GM21526 (cell line): Measurements from ENCODE around the gene PALM3.

Experiments
- ATAC-seq: cut with Tn5 transposase; IDR thresholded peaks from one replicate; pipeline ENCODE4 v1.9.1; 2021; ENCODE audit warnings: moderate library complexity; ENCODE audit not compliant: unreplicated experiment, low FRiP score

The PALM3 gene

DNA sequence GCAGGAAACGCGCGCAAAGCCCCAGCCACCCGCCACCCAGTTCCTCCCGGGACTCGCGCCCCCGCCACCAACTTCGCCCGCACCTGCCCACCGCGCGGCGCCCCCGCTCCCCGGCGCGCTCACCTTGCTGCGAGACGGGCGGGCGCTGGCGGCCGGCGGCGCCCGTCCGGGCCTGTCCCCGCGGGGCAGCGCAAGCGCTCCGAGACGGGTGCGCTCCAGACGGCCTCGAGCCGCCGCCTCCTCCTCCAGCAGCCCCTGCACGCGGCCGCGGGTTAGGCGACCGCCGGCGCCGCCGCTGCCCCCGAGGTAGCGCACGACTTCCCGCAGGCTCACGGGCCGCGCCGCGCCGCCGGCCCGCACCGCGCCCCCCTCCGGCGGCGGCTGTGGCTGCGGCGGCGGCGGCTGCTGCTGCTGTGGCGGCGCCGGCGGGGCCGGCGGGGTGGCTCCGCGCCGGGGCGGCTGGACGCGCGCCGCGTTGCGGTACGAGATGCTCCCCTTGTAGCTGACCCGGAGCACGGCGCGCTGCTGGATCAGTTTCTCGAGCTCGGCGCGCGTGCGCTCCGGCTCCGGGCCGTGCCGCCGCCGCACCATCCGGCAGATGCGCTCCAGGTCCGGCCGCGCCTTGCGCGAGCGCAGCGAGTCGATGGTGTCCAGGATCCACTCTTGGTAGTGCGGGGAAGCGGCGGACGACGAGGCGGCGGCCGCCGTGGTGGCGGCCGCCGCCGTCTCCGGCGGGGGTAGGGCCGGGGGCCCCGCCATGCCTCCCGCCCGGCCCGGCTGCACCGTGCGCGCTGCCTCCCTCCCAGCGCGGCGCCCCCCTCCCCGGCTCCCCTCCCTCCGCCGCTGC, 28.0 kb upstream of the PALM3 start:
- ATAC-seq: no peak

DNA sequence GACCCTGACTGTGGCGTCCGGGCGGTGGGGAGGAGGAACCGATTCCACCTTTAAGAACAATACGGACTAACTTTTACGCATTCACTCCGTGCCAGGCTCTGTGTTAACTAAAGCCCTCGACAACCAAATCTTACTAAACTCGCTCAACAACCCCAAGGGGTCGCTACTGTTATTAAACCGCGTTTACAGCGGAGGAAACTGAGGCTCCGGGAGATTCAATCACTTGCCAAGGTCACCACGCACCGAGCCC, 27.5 kb upstream of the PALM3 start:
- no peak for ATAC-seq

- no peak for ATAC-seq
These were observed 26.9 kb upstream of the PALM3 start for GRCh38 chr19:14088634-14089411.

DNA sequence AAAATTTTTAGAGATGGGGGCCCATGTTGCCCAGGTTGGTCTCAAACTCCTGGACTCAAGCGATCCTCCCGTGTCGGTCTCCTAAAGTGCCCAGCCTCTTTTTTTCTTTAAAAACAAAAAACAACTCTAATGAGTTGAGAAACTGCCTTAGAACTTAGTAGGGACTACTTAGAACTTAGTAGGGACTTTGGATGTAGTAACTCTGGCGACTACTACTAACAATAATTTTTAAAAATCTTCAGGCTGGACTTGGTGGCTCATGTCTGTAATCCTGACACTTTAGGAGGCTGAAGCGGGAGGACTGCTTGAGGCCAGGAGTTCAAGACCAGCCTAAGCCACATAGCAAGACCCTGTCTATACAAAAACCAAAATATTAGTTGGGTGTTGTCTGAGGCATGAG, 24.2 kb upstream of the PALM3 start:
- ATAC-seq: no peak

- ATAC-seq: no peak
These were observed 23.6 kb upstream of the PALM3 start, which contains the start of gene C19orf67 for GRCh38 chr19:14085309-14085995. Gene C19orf67, minus strand, starts transcription at chr19:14085783. Its CDS starts 156 bp downstream, at chr19:14085627.

GRCh38 chr19:14082675-14082960, 20.7 kb upstream of the PALM3 start:
- ATAC-seq: no peak

DNA sequence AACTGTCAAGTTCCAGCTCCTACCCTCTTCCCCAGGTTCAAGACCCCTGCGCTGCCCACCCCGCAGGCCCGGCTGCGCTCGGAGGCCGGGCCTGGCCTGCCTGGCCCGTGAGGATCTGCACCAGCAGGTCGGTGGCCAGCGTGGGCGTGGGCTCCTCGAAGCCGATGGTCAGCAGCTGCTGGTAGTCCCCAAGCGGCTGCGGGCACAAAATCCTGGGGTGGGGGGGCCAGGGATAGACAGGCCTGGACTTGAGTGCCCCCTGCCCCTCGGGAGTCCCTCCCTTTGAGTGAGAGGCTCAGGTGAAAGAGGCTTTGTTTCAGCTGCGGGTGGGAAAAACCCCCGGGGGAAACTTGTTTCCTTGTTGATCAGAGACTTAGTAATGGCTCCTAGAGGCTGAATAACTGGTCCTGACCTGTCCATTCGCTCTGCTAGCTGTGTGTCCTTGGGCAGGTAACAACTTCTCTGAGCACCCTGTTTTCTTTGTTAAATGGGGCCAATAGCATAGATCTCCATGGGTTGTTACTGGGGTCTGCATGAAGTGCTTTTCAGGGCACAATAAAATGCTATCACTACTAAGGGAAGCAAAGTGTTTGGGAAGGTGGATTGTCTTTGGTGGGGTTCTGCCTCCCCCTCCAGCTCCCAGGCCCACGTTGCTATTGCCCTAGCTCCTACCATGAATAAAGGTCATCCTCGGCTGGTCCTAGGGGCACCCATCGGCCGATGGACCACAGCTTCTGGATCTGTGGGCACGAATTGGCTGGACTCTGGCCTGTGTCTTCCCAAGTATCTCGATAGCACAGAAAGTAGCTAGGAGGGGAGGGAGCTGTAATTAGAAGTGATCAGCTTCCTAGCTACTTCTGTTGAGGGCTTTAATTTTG, 20.2 kb upstream of the PALM3 start:
- ATAC-seq: no peak

DNA sequence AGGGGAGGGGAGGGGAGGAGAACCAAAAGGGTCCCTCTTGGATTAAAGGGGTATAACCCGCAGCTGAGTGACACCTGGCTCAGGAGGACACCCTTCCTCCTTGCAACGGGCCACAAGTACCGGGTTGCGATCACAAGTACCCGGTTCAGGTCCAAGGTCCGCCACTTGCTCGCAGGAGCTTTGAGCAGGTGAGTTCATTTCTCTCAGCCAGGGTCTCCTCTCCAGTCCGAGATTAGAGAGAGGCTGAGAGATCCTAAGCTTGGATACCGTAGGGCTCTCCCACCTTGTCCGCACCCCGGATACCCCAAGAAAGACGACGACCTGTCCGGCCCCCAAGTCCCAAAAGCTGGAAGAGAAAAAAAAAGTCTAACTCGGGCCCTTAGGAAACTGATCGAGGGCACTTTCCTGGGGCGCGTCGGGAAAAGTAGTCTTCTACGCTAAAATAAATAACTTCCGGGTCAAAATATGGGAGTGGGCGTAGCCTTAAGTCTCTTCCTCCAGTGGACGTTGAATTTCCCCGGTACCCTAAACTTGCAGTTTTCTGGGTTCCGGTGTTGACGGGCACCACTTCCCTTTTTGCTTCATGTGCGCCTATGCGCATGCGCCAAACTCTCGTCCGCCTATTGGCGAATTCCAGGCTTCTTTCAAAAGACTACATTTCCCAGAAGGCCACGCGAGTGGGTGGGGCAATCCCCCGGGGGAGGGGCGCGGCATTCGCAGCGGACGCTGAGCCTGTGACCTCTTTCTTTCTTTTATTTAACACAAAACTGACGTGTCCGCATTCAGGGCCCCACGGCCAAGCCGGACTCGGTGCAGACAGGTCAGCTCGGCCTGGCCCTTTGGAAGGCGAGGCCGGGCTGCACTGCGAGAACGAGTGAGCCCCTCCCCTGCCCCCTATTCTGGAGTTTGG, 19.3 kb upstream of the PALM3 start:
- peak; percentile 59 for ATAC-seq

DNA sequence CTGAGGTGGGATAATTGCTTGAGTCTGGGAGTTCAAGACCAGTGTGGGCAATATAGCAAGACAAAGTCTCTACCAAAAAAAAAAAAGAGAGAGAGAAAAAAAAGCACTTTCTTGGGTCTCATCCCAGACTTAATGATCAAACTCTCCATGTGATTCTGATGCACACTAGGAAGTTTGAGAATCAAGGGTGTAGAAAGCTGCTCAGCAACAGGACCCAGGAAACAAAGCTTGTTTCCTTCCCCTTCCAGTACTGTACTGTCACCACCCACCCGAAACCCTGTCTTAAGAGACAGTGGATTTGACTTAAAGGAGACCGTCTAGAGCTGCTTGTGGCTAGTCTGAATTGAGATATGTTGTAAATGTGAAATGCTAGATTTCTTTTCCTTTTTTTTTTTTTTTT, 16.5 kb upstream of the PALM3 start:
- no peak for ATAC-seq

DNA sequence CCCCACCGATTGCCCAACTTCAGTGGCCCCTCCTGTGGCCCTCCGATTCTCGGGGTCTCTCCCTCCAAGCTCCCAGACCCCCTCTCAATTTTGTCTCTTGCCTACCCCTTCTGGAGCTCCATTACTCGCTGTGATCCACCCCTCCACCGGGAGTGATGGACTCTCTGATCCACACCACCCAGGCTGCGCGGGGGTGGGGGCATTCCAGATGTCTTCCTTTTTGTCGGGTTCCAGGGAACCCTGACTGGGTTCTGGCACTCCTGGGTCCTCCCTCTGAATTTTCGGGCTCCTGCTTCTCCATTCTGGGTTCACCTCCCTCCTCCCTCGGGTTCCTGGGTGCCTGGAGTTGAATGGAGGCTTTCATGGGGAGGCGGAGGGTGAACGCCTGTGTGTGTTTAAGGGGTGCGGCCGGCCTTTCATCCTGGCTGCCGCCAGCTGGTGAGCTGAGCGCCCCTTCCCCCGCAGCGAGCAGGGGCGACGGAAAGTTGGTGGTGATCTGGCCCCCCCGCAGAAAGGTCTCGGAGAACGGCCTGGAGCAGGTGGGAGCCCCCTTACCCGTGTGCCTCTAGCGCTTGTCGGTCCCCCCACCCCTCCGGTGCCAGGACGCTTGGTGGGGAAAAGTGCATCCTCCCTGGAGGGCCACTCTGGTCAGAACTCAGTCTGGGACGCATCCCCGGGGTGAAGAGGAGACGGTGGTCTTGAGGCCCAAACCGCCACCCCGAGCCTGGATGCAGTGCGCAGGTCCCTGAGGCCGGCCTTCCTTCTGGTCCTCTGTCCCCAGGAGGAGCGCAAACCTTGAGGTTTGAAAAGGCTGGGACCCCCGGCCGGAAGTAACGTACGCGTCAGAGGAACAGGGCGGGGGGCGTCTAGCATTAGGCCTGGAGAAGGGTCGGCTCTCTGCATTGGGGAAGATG, 12.3 kb upstream of the PALM3 start:
- no peak for ATAC-seq

DNA sequence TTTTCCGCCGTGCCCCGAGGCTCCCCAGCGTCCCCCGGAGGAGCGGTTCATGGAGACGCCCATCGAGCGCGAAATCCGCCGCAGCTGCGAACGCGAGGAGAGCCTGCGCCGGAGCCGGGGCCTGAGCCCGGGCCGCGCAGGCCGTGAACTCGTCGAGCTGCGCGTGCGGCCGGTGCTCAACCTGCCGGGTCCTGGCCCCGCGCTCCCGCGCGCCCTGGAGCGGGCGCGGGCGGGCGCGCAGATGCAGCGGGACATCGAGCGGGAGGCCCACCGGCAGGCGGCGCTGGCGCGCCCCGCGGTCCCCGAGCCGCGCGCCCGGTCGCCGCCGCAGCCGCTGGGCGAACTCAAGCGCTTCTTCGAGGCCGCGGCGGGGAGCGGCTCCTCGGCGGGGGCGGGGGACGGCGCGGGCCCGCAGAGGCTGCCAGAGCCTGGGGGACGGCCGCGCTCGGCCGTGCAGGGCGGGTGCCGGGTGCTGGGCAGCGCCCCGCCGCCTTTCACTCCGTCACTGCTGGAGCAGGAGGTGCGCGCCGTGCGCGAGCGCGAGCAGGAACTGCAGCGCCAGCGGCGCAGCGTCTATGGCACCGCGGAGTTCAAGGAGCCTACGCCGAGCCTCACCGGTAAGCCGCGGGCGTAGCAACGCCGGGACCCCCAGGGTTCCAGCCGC, 11.5 kb upstream of the PALM3 start:
- ATAC-seq: peak; percentile 54

DNA sequence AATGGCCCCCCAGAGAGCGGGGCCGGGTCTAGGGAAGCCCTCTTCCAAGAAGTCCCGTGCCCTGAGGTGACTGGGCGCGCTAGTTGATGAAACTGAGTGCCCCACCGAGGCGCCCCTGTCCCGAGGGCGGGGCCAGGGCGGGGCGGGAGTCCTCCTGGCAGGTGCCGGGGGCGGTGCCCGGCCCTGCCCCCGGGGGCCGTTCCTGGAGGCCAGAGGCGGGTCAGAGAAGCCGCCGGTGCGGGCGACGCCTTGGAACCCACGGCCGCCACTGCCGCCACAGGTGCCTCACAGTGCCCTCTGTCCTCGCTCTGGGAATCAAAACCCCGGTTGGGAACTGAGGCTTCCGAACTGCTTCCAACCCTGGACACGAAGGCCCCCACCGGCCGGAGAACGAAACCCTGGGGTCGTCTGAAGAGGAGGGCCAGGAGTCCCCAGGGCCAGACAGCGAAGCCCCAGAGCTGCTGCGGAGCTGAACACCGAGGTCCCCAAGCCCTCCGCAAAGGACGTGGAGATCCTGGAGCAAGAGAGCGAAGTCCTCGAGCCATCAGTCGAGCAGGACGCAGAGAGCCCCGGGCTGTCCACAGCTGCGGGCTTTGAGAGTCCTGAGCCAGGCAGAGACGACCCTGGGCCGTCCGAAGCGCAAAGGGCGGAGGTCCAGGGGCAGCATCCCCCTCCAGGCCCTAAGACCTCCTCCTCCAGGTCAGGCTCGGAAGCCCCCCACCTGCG, 10.8 kb upstream of the PALM3 start, which contains the start of gene MISP3:
Gene MISP3, plus strand, starts transcription at position 252 of the 726 bp plus-strand sequence. CDS start 524 bp downstream, outside the sequence.
- no peak for ATAC-seq

DNA sequence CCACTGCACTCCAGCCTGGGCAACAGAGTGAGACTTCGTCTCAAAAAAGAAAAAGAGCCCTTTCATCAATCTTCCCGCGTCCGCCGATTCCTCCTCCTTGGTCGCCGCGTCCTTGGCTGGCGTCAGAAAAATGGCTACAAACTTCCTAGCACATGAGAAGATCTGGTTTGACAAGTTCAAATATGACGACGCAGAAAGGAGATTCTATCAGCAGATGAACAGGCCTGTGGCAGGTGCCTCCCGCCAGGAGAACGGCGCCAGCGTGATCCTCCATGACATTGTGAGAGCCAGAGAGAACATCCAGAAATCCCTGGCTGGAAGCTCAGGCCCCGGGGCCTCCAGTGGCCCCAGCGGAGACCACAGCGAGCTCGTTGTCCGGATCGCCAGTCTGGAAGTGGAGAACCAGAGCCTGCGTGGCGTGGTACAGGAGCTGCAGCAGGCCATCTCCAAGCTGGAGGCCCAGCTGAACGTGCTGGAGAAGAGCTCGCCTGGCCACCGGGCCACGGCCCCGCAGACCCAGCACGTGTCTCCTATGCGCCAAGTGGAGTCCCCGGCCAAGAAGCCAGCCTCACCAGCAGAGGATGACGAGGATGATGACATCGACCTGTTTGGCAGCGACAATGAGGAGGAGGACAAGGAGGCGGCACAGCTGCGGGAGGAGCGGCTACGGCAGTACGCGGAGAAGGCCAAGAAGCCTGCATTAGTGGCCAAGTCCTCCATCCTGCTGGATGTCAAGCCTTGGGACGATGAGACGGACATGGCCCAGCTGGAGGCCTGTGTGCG, 8.6 kb upstream of the PALM3 start:
- no peak for ATAC-seq

DNA sequence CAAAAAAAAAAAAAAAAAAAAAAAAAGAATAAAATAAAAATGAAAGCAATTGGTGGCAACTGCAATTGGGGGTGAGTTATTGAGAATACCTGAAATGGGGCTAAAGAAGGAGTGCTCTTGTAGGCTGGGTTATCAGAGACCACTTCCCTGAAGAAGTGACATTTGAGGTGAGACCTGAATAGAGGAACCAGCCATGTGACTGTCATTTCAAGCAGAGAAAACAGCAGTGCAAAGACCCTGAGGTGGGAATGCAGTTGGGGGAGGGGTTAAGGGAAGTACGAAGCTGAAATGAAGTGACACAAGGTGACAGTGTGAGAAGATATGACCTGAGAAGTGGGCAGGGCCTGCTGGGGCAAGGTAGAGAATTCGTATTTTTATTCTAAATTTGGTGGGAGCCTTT, 4.3 kb upstream of the PALM3 start:
- no peak for ATAC-seq

- no peak for ATAC-seq
These were observed 1.2 kb upstream of the PALM3 start for GRCh38 chr19:14063105-14063504.

- ATAC-seq: no peak
These were observed 631 bp upstream of the PALM3 start for GRCh38 chr19:14062558-14062855.
